PC-3 (cell line): ENCODE measurements around the gene PTPRN2. TPM values are rescaled to one million over a fixed set of nuclear protein-coding genes. Genes with fewer than 3 reads are reported as not detected.

Experiments used
- ATAC-seq: fragments of 200-7000 bp; cut with Tn5 transposase; 2 replicates; pipeline ENCODE4 v1.9.1; 2020; ENCODE audit warnings: mild to moderate bottlenecking, moderate library complexity
- BruUV-seq: library from RNA; stranded (reverse); fragments of 400-500 nt; replicated peaks from 2 replicates; lab custom pipeline; 2021; lab: Mats Ljungman, UMichigan
- CTCF ChIA-PET: fragments of 300-600 bp; sonication (Branson Sonifier 250); formaldehyde crosslinking; loops from one replicate; lab custom pipeline; 2022; ENCODE audit warnings: antibody characterized with exemption; lab: Charles Lee
- POLR2A ChIA-PET: fragments of 300-600 bp; sonication (Branson Sonifier 250); formaldehyde crosslinking; loops from one replicate; lab custom pipeline; 2022; ENCODE audit warnings: antibody characterized with exemption; ENCODE audit not compliant: unreplicated experiment; lab: Charles Lee
- DNase-seq: peaks from one replicate; pipeline ENCODE4 v3.0.0-alpha.2; 2015
- H2AFZ ChIP-seq: fragments of 300-600 bp; sonication (generic); 2 replicates; pipeline ENCODE4 v1.6.0; 2016; ENCODE audit warnings: antibody characterized with exemption, low read length
- H3F3A ChIP-seq: fragments of 300-600 bp; sonication (generic); one replicate; pipeline ENCODE4 v1.6.0; 2017; ENCODE audit warnings: antibody characterized with exemption, low read length, control low read depth, mild to moderate bottlenecking; ENCODE audit not compliant: unreplicated experiment
- H3K27ac ChIP-seq: fragments of 300-600 bp; sonication (generic); 2 replicates; pipeline ENCODE4 v1.5.1; 2016; ENCODE audit warnings: mild to moderate bottlenecking, low read length
- H3K27me3 ChIP-seq: fragments of 300-600 bp; sonication (generic); 2 replicates; pipeline ENCODE4 v1.6.1; 2016; ENCODE audit warnings: low read length, mixed read lengths
- H3K36me3 ChIP-seq: fragments of 300-600 bp; sonication (generic); 2 replicates; pipeline ENCODE4 v1.6.1; 2016; ENCODE audit warnings: low read depth, mixed run types, low read length, mixed read lengths
- H3K4me1 ChIP-seq: fragments of 300-600 bp; sonication (generic); 2 replicates; pipeline ENCODE4 v1.5.1; 2016; ENCODE audit warnings: low read length; ENCODE audit not compliant: insufficient read depth
- H3K4me2 ChIP-seq: fragments of 300-600 bp; sonication (generic); 2 replicates; pipeline ENCODE4 v1.6.0; 2016; ENCODE audit warnings: low read length
- H3K4me3 ChIP-seq: fragments of 300-600 bp; sonication (generic); 2 replicates; pipeline ENCODE4 v1.5.1; 2016; ENCODE audit warnings: mild to moderate bottlenecking, low read length, mixed read lengths
- H3K79me2 ChIP-seq: fragments of 300-600 bp; sonication (generic); 2 replicates; pipeline ENCODE4 v1.6.1; 2017; ENCODE audit warnings: low read length, mixed read lengths
- H3K9ac ChIP-seq: fragments of 300-600 bp; sonication (generic); 2 replicates; pipeline ENCODE4 v1.6.0; 2016; ENCODE audit warnings: mild to moderate bottlenecking, low read length
- H3K9me2 ChIP-seq: fragments of 300-600 bp; sonication (generic); replicated peaks from 2 replicates; pipeline ENCODE4 v1.6.1; 2016; ENCODE audit warnings: mixed run types, low read length, mixed read lengths
- H3K9me3 ChIP-seq: fragments of 300-600 bp; sonication (generic); 2 replicates; pipeline ENCODE4 v1.6.1; 2016; ENCODE audit warnings: low read length, mixed read lengths
- H4K20me1 ChIP-seq: fragments of 300-600 bp; sonication (generic); 2 replicates; pipeline ENCODE4 v1.6.1; 2016; ENCODE audit warnings: low read length, mixed read lengths
- EZH2 ChIP-seq: fragments of 300-600 bp; sonication (generic); IDR thresholded peaks from one replicate; pipeline ENCODE4 v1.6.1; 2017; ENCODE audit warnings: antibody characterized with exemption, mild to moderate bottlenecking, low read length; ENCODE audit not compliant: unreplicated experiment
- EZH2phosphoT487 ChIP-seq: fragments of 300-600 bp; sonication (generic); IDR thresholded peaks from 2 replicates; pipeline ENCODE4 v1.6.1; 2018; ENCODE audit warnings: mild to moderate bottlenecking, antibody characterized with exemption, low read length, borderline replicate concordance
- intact Hi-C: fragments of 100-400 bp; cut with micrococcal nuclease; formaldehyde crosslinking; loops from 2 replicates; pipeline ENCODE4 v1.9.0; 2023
- total RNA-seq: library from RNA; depleted of rRNA; stranded (reverse); fragments of >200 nt; gene quantifications from 2 replicates; pipeline ENCODE4 v1.2.3, GENCODE V29; 2014
- TF ChIP-seq, protein P1 (sequence below): fragments of 300-600 bp; sonication (generic); conservative IDR thresholded peaks from 2 replicates; pipeline ENCODE4 v1.5.1; 2017; ENCODE audit warnings: antibody characterized with exemption, low read depth, mild to moderate bottlenecking, low read length

Gene PTPRN2
- total RNA-seq, 1 experiment from 2014 or later: 3.2 TPM

DNA sequence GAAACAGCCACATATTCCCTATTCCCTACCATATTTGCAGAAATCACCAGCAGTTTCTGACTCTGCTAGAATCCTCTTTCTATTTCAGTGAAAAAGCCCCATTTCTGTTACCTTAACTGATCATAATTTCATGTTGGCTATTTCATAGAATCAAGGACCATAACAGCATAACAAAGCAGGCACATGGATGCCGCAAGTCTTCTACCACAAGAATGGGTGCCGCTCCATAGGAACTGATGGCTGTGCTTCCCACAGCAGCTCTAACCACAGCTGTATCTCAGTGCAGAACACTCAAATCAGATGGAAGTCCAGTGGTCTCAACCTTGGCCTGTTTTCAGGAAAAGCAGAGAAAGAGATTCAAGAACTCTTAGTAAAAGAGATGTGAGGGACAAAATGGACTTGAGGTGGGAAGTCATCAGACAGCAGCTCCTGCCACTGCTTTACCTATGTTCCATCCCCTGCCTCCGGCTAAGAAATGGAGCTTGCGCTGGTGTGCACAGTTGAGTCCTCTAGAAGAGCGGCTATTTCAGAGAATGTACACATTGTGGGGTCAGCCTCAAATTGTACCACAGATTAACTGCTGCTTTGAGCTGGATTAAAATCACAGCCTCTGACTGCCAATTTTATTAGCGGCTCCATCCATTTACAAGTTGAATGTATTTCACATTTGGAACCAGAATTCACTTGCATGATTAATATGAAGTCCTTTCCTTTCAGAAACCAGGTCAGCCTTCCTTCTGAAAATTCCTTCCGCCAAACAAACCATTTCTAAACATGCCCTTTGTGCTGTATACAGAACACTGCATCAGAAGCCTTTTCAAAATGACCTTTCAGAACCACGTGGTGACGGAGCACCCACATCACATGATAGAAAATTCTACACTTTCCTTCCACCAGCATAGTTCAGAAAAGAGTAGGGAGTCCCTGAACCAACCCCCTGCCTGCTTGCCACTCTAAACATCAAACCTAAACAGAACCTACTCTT, 7.7 kb downstream of the PTPRN2 start:
- Histone ChIP-seq H3K9me3 (peaks cover 8% of the 10 kb centered on the region; the same call in 1 of the 2 replicates), H3F3A (no peaks in the 10 kb centered on the region), H3K4me2 (no peak overlapping the region), H4K20me1 (no peaks in the 10 kb centered on the region), H3K79me2 (no peaks in the 10 kb centered on the region), H3K27me3 (peaks cover 13% of the 10 kb centered on the region; the same call in 1 of the 2 replicates), H3K27ac (no peak overlapping the region), H3K9me2 (no peaks in the 10 kb centered on the region), H3K4me3 (no peak overlapping the region), H3K9ac (no peak overlapping the region), H2AFZ (no peak overlapping the region), H3K36me3 (no peaks in the 10 kb centered on the region), H3K4me1 (peaks cover 8% of the 10 kb centered on the region; the same call in 1 of the 2 replicates)
- ChIA-PET POLR2A (no interaction called here), CTCF (no interaction called here)
- BruUV-seq: no TSS peak
- ATAC-seq (no peak), DNase-seq (no peak)
- no peak for TF ChIP-seq EZH2
- TF ChIP-seq, protein P1, sequence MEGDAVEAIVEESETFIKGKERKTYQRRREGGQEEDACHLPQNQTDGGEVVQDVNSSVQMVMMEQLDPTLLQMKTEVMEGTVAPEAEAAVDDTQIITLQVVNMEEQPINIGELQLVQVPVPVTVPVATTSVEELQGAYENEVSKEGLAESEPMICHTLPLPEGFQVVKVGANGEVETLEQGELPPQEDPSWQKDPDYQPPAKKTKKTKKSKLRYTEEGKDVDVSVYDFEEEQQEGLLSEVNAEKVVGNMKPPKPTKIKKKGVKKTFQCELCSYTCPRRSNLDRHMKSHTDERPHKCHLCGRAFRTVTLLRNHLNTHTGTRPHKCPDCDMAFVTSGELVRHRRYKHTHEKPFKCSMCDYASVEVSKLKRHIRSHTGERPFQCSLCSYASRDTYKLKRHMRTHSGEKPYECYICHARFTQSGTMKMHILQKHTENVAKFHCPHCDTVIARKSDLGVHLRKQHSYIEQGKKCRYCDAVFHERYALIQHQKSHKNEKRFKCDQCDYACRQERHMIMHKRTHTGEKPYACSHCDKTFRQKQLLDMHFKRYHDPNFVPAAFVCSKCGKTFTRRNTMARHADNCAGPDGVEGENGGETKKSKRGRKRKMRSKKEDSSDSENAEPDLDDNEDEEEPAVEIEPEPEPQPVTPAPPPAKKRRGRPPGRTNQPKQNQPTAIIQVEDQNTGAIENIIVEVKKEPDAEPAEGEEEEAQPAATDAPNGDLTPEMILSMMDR: no peak
- TF ChIP-seq EZH2phosphoT487: no peak
- intact Hi-C loops: loop anchor here (10.0 kb wide), 2 partner anchors 85 to 145 kb away; no protein-coding TSS in a partner anchor

DNA sequence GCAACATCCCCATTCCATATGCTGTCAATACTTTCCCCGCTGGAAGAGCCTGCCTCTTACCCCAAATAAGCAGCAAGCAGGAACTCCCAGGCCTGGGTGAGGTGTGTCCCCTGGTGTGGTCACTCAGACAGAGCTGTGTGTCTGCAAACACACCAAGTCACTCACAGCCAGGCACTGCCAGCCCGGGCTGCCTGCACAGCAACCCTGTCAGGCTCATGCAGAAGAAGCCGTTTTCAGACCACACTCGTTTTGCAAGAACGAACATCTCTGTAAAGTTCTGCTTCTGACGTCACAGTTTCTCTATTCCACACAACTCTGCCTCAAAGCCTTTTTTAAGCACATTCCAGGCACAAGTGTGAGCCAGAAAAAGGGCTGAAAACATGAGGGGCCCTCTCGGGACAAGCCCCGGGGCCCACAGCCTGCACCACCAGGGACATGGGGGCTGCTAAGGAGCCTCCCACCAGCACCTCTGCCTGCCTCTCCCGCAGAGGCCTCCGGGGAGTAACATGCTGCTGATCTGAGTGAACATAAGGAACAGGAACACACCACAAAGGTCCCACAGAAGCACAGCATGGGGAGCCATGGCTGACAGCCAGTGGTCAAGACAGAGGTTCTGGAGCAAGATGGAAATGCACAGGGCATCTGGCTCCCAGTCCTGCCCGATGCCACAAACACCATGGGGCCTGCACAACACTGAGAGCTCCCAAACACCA, 11.4 kb downstream of the PTPRN2 start:
- H3K9ac ChIP-seq: no peak overlapping the region
- ChIA-PET CTCF (no interaction called here), POLR2A (no interaction called here)
- H3K27ac ChIP-seq: no peak overlapping the region
- H3K79me2 ChIP-seq: no peaks in the 10 kb centered on the region
- intact Hi-C loops: no loop called here
- H3K4me1 ChIP-seq: no peaks in the 10 kb centered on the region
- BruUV-seq: no TSS peak
- no peaks in the 10 kb centered on the region for H4K20me1 ChIP-seq
- no peak overlapping the region for H3K4me2 ChIP-seq
- H3K27me3 ChIP-seq: no peaks in the 10 kb centered on the region
- peaks cover 8% of the 10 kb centered on the region; the same call in 1 of the 2 replicates for H3K9me3 ChIP-seq
- H3K9me2 ChIP-seq: no peaks in the 10 kb centered on the region
- ATAC-seq: no peak; the same call in 1 of the 2 replicates
- no peak overlapping the region for H3K4me3 ChIP-seq
- TF ChIP-seq EZH2phosphoT487 (no peak), EZH2 (no peak)
- TF ChIP-seq, protein P1: no peak
- no peak overlapping the region for H2AFZ ChIP-seq
- DNase-seq: no peak
- no peaks in the 10 kb centered on the region for H3K36me3 ChIP-seq
- no peaks in the 10 kb centered on the region for H3F3A ChIP-seq
